ENCODE data around the gene RASSF10. TPM values are rescaled to one million over a fixed set of nuclear protein-coding genes. Genes with fewer than 3 reads are reported as not detected.

Gene RASSF10
- total RNA-seq, 1 experiment from 2014 or later: not detected

GRCh38 chr11:12993626-12994025 lies 15.5 kb upstream of the RASSF10 start:
- ATAC-seq (no peak), DNase-seq (ENCODE audit: low read depth, low spot score) (no peak)
- Histone ChIP-seq H3K27ac (ENCODE audit: low read depth, low read length) (no peak overlapping the region), H3K79me2 (ENCODE audit: insufficient read depth, low read length) (no peaks in the 10 kb centered on the region), H4K20me1 (ENCODE audit: insufficient read depth) (no peaks in the 10 kb centered on the region), H3K9ac (ENCODE audit: low read length) (no peak overlapping the region), H3K4me1 (ENCODE audit: control insufficient read depth in 1 of 2, insufficient read depth in 2 of 2, low read length in 2 of 2) (peaks cover 0 to 13% of the 10 kb centered on the region in 2 experiments; a peak in 2 of 4 replicates), H3K4me3 (replicated peaks in 1 of 2; ENCODE audit: low read depth in 1 of 2, low read length in 2 of 2) (no peak overlapping the region), H2AFZ (ENCODE audit: low read depth, low read length, poor library complexity, severe bottlenecking) (no peak overlapping the region), H3K27me3 (ENCODE audit: insufficient read depth, low read length) (no peaks in the 10 kb centered on the region), H3K9me2 (ENCODE audit: insufficient read depth) (no peaks in the 10 kb centered on the region), H3K4me2 (ENCODE audit: low read length) (no peak overlapping the region), H3K36me3 (ENCODE audit: control insufficient read depth in 1 of 2, insufficient read depth in 2 of 2, low read length in 2 of 2) (no peaks in the 10 kb centered on the region), H3K9me3 (ENCODE audit: control insufficient read depth in 1 of 2, insufficient read depth in 1 of 2, low read depth in 1 of 2, low read length in 2 of 2) (no peaks in the 10 kb centered on the region)
- no peak for TF ChIP-seq EGR1 (IDR thresholded peaks at IDR 0.05; ENCODE audit: low read depth)
- no peak for TF ChIP-seq SP1 (IDR thresholded peaks at IDR 0.05; ENCODE audit: low read depth)
- TF ChIP-seq ATF3 (IDR thresholded peaks at IDR 0.05): no peak
- TF ChIP-seq CBX3 (IDR thresholded peaks at IDR 0.05; ENCODE audit: low read depth): no peak
- no peak for TF ChIP-seq REST (IDR thresholded peaks at IDR 0.05; ENCODE audit: low read depth)
- no peak for TF ChIP-seq EZH2phosphoT487 (IDR thresholded peaks at IDR 0.05; ENCODE audit: borderline replicate concordance)
- TF ChIP-seq ZFX (IDR thresholded peaks at IDR 0.05): no peak
- no peak for TF ChIP-seq TCF7L2 (IDR thresholded peaks at IDR 0.05; ENCODE audit: borderline replicate concordance, extremely low read depth, insufficient read depth, insufficient read length)
- TF ChIP-seq, protein P1, sequence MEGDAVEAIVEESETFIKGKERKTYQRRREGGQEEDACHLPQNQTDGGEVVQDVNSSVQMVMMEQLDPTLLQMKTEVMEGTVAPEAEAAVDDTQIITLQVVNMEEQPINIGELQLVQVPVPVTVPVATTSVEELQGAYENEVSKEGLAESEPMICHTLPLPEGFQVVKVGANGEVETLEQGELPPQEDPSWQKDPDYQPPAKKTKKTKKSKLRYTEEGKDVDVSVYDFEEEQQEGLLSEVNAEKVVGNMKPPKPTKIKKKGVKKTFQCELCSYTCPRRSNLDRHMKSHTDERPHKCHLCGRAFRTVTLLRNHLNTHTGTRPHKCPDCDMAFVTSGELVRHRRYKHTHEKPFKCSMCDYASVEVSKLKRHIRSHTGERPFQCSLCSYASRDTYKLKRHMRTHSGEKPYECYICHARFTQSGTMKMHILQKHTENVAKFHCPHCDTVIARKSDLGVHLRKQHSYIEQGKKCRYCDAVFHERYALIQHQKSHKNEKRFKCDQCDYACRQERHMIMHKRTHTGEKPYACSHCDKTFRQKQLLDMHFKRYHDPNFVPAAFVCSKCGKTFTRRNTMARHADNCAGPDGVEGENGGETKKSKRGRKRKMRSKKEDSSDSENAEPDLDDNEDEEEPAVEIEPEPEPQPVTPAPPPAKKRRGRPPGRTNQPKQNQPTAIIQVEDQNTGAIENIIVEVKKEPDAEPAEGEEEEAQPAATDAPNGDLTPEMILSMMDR (IDR thresholded peaks at IDR 0.05 in 2 of 3, conservative IDR thresholded peaks at IDR 0.05 in 1 of 3; ENCODE audit: borderline replicate concordance in 1 of 3, insufficient read depth in 1 of 3, low read depth in 2 of 3, low read length in 2 of 3): no peak
- TF ChIP-seq POLR2A (IDR thresholded peaks at IDR 0.05; ENCODE audit: borderline replicate concordance, extremely low read depth, insufficient read depth, insufficient read length): no peak
- no peak for TF ChIP-seq RAD21 (IDR thresholded peaks at IDR 0.05; ENCODE audit: low read depth)
- TF ChIP-seq JUND (IDR thresholded peaks at IDR 0.05): no peak
- no peak for TF ChIP-seq ELF1 (IDR thresholded peaks at IDR 0.05; ENCODE audit: borderline replicate concordance, low read depth)
- TF ChIP-seq POLR2AphosphoS5 (IDR thresholded peaks at IDR 0.05; ENCODE audit: low read depth, low read length): no peak
- no peak for TF ChIP-seq ZBTB33 (IDR thresholded peaks at IDR 0.05; ENCODE audit: extremely low read depth, insufficient replicate concordance, low read length)
- no peak for TF ChIP-seq SIN3A (IDR thresholded peaks at IDR 0.05; ENCODE audit: low read depth)
- no peak for TF ChIP-seq SRF (IDR thresholded peaks at IDR 0.05; ENCODE audit: low read depth)
- RAD21 ChIA-PET (ENCODE audit: low non-redundant PET in 1 of 2, low total read pairs in 2 of 2, uncharacterized antibody in 2 of 2, unreplicated experiment in 2 of 2): no interaction called here
- intact Hi-C loops (cut with micrococcal nuclease): loop anchor here (1.0 kb wide), 1 partner anchor 47 kb away; no protein-coding TSS in a partner anchor
- CTCF ChIA-PET: no interaction called here
- no TSS peak for BruUV-seq (replicated peaks)
- POLR2A ChIA-PET: no interaction called here

Measured in HCT116 (cell line).